GM19395 (cell line): ENCODE measurements around the gene ADPRHL1.

Source experiments
- ATAC-seq: cut with Tn5 transposase; IDR thresholded peaks from one replicate; pipeline ENCODE4 v1.9.1; 2021; ENCODE audit warnings: mild to moderate bottlenecking, moderate library complexity; ENCODE audit not compliant: unreplicated experiment

Gene ADPRHL1

DNA sequence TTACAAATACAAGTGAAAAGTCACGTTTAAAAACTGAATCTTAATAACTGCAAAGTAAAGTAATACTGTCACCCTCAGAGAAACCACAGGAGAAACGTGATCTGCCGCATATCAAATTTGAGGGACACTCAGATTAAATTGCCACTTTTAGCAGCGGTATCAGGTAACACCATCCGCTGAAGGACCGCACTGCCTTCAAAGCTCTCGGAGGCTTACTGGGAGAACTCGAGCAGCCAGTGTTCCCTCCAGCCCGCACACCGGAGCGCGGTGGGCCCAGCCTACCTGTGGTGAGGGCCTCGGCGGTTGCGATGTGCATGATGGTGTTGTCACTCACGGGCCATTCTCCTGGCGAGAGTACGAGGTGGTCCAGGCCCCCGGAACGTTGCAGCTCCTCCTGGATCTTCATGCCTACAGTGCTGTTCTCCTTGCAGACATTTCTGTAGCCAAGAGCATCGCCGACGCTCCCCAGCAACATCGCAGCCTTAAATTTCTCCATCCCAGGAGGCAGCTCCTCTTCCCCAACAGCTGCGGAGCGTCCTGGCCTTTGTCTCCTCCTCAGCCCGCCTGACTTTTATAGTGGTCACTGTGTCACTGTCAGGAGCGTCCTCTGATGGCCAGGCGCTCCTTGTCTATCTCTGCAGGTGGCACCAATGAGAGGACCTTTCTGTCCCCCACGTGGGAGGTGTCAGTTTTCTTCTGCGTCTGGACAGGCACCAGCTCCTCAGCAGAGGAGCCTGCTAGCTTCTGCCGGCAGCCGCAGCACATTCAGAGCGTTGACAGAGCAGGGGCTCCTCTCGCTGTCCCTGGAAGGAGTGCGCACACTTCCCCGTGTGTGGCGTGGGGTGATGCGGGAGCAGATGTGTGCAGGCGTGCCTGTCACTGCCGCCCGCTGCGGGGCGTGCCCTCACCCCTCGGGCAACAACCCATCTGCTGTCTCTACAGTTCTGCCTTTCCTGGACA lies at the start of gene ADPRHL1:
ADPRHL1 (minus strand) TSS at position 547 of the 960 bp plus-strand sequence; CDS start at position 496, 51 bp downstream.
- ATAC-seq: no peak

DNA sequence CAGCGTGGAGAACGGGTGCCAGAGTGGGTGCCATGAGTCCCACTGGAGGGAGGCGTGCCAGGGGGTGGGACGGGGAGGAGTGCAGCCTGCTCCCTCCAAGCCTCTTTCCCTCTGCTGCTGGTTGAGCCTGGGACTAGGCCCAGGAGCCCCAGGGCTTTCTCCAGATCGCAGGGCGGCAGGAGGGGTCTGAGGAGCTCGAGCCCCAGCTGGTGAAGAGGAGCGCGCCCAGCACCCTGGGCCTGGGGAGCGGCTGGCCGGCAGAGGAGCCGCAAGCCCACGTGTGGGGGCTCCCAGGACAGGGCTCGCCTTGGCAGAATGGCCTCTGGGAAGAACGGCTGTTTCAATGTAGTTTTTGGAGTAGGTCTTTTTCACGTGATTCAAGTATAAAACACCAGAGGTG lies 49.4 kb upstream of the ADPRHL1 start:
- ATAC-seq: no peak

DNA sequence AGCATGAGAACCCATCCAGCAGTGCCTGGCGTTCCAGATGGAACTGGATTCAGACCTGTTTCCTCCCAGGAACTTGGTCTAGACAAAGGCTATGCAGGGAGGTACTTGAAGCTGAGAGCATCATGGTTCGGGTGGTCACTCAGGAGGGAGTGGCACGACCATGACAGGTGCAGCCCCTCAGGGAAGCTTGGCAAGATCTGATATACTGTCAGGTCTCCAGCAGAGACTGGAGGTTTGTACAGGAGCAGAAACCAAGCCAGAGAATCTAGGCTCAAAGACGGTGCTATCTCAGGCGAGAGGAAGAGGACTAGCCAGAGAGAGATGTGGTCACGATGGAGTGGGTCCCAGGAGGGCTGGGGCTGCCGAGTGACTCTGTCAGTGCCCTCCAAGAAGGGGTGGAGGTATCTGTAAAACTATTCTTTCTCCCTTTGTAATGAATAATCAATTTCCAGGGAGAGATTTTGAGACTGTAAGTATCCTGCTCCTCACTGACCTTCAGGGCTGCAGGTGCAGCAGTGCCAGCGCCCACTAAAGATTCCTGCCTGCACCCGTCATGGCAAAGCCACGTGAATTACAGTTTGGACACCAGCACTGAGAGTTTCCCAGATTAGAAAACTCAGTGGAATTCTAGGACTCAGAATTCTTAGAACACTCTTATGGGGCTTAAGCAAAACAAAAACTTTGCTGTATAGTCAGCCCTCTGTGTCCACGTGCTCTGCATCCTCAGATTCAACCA lies 47.4 kb upstream of the ADPRHL1 start:
- no peak for ATAC-seq

DNA sequence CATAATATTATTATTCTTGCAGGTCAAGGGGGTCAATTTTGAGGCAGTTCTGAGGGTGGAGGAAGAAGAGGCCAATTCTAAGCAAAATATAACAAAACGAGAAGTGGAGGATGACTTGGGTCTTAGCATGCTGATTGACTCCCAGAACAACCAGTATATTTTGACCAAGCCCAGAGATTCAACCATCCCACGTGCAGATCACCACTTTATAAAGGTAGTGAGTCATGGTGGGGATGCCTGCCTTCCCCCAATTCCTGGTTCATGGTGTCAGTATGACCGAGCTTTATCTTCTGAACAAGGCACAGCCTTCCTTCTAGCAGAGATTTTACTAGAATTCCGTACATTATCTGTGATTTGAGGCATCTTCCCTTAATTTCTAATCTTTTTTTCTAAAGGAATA lies 46.6 kb upstream of the ADPRHL1 start:
- ATAC-seq: no peak

DNA sequence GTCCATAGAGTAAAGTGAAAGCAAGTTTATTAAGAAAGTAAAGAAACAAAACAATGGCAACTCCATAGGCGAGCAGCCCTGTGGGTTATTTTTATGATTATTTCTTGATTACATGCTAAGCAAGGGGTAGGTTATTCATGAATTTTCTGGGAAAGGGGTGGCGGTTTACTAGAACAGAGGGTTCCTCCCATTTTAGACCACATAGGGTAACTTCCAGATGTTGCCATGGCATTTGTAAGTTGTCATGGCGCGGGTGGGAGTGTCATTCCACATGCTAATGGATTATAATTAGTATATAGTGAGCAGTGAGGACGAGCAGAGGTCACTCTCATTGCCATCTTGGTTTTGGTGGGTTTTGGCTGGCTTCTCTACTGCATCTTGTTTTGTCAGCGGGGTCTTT lies 45.6 kb upstream of the ADPRHL1 start:
- no peak for ATAC-seq

DNA sequence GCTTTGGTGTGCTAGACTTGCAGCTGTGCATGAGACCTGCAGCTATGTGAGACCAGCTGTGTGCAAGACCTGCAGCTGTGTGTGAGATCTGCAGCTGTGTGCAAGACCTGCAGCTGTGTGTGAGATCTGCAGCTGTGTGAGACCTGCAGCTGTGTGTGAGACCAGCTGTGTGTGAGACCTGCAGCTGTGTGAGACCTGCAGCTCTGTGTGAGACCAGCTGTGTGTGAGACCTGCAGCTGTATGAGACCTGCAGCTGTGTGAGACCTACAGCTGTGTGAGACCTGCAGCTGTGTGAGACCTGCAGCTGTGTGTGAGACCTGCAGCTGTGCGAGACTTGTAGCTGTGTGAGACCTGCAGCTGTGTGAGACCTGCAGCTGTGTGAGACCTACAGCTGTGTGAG lies 43.9 kb upstream of the ADPRHL1 start:
- ATAC-seq: no peak

DNA sequence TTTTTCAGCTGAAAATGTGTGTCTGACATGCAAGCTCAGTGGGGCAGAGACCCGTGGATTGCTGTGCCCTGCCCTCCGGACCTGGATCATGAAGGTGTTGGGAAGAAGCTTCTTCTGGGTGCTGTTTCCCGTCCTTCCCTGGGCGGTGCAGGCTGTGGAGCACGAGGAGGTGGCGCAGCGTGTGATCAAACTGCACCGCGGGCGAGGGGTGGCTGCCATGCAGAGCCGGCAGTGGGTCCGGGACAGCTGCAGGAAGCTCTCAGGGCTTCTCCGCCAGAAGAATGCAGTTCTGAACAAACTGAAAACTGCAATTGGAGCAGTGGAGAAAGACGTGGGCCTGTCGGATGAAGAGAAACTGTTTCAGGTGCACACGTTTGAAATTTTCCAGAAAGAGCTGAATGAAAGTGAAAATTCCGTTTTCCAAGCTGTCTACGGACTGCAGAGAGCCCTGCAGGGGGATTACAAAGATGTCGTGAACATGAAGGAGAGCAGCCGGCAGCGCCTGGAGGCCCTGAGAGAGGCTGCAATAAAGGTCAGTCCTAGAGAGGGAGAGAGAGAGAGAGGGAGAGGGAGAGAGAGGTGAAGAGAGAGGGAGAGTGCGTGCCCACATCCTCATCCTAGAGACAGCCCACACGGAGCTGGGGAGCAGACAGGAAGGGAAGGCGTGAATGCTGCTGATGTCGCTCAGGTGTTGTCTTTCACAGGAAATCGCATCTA lies 42.4 kb upstream of the ADPRHL1 start:
- ATAC-seq: no peak

DNA sequence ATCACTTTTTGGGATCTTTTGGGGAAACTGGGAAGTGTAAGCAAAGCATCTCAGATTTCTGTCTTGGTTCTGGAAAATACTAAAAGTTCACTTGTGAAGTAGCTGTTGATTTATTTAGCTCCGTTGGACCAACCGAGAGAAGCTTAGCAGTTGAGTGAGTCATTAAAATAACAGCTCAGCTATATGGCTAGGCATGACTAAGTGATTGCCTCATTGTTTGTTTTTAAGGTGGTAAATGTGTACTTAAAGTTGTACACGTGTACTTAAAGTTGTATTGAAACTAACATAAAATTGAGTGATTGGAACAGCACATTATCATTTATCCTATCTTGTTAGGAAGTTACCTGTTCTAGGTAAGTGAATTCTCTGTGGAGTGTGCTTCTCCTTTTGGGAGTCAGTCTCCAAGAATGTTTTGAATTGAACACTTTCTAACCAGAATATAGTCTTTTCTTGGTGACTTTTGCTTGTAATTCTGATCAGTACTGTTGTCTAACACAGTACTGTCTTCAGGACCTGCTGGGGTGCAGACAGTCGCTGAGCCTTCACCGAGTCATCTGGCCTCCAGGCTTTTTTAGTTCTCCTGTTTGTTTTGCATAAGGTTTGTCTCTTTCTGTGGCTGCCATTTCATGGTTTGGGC lies 40.1 kb upstream of the ADPRHL1 start:
- peak; percentile 31 for ATAC-seq

DNA sequence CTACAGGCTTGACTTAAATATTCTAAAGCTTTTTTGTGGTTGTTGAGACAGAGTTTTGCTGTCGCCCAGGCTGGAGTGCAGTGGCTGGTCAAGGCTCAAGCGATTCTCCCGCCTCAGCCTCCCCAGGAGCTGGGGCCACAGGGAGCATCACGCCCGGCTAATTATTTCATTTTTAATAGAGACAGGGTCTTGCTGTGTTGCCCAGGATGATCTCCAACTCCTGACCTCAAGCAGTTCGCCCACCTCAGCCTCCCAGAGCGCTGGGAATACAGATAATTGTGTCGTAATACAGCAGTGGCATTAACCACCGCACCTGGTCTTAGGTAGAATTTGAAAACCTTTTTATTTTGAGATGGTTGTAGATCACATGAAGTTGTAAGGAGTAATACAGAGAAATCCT lies 38.7 kb upstream of the ADPRHL1 start:
- no peak for ATAC-seq

DNA sequence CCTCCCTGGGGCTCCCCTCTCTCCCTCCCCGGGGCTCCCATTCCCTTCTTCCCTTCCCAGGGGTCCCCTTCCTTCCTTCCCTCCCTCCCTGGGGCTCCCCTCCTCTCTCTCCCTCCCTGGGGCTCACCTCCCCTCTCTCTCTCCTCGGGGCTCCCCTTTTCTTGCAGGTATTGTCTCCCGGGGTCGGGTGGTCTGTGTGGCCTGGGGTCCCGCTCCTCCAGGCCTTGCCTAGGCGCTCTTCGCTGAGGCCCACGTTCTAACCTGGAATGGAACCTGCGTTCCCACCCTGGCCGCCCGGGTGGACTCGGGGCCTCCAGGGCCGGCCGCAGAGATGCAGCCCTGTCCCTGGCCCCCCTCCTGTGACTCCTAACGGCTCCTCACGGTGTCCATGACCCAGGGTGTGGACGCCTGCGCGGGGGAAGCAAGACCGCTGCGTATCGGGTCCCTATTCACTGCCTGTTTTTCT lies 38.2 kb upstream of the ADPRHL1 start:
- ATAC-seq: no peak

DNA sequence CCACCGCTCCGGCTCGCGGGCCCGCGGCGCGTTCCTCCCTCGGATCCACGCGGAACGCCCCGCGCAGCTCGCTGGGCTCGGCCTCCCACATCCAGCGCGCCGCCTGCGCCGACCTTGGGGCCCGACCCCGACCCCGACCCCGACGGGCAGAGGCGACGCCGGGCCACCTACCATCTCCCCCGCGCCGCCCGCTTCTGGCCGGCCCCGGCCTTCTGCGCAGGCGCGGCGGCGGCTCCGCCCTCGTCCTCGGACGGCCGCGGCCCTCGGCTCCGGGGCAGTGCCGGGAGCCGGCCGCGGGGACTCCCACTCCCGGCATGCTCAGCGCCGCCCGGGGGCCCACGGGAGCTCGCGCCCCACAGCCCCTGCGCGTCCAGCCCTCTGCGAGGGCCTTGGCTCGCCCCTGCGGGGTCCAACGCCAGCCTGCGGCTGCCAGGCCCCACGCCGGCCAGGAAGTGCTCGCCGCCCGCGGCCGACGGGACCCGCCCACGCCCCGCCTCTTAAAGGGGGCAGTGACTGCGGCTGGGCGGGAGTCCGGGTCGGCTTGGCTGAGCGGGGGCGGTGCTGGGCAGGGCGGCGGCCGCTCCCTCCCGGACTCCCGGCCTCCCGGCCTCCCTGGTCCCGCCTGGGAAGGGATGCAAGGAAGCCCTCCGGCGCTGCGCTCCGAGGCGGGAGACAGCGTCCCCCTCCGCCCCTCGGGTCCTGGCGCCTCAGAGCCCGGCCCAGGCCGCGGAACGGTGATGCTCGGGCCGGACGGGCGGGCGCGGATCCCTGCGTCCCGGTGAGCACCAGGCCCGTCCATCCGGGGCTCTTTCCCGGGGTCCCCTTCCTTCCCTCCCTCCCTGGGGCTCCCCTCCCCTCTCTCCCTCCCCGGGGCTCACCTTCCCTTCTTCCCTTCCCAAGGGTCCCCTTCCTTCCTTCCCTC lies 37.5 kb upstream of the ADPRHL1 start, which contains the start of gene DCUN1D2:
DCUN1D2 (minus strand) TSS at position 216 of the 922 bp plus-strand sequence; CDS start at position 174, 42 bp downstream.
- peak; percentile 71 for ATAC-seq

DNA sequence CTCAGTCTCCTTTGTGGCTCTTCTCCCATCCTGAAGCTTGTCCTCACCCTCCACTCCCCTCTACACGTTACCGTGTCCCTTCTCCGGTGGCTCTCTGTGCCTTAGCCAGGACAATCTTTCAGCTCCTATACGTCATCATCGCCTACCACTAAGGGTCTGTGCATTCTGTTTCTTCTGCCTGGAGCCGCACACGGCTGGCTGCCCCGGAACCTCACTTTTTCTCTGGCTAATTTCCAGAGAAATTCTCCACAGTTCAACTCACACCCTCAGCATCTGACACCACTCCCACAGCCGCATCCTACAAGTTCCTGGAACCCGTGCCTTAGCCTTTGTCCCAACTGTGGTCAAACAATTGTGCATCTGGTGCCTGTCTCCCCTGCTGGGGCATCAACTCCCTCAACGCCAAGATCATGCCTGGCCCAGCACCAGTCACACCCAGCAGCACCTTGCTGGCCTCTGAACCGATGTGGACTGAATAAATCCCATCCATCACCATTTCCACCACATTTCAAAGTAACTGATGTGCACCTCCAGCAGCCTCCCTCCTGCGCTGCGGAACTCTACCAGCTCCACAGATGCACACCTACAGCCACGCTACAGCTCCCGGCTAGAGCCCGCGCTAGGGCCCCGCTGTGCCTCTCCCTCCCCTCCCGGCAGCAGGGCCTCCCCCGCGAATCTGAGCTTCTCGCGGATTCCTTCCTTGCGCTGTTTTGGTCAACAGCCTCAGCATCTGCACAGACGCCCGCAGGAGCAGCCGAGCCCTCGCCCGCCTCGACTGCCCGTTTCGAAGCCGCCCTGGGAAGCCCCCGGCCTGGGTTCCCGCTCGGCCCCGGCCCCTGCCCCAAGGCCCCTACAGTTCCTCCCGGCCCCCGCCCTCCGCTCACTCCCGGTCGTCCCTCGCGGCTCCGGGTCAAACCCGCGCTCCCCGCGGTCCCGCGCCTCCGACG lies 36.5 kb upstream of the ADPRHL1 start:
- ATAC-seq: peak; percentile 32

DNA sequence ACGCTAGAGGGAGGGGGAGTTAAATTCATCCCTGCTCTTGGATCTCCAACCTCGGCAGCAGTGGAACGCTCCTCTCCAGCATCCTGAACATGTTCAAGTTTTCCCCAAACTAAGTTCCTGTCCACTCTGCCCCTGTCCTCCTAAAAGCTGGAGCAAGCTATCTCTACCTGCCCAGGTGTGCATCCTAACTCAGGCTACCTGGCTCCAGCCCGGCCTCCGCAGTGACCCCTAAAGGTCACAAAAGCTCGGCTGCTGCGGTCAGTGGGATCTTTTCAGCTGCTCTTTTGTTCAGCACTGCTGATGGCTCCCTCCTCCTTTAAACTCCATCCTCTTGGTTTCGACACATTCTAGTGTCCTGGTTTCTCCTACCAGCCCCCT lies 35.9 kb upstream of the ADPRHL1 start:
- ATAC-seq: no peak

DNA sequence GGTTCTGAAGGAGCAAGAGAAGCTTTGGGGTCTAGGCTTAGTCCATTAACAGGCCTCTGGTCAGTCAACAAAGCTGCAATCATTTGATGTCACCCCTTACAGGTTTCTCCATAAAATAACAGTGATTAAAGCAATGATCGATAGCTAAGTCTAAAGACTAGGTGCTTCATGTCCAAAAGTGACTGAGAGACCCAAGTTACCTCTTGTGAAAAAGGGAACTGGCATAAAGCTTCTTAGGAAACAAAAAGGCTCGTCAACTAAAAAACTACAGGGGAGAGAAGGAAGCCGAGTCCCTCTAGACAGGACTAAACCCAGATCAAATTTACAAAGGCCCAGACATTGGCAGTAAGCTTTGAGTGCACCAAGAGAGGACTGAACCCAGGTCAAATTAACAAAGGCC lies 35.0 kb upstream of the ADPRHL1 start:
- ATAC-seq: no peak

DNA sequence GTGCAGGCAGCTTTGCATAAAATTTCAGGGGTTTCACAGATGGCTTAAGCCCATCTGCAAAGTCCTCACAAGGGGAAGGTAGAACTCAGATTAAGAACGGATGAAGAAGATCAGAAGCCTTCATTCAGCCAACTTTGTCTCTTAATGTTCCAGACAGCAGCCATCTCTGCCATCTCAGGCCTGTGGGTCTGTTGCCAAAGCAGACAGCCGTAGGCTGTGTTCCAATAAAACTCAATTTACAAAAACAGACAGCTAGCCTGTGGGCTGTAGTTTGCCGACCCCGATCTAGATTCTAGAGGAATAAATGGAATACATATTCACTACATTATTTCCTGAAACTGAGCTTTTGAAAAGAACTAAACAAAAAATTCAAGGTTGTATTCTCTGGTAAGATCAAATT lies 33.4 kb upstream of the ADPRHL1 start:
- no peak for ATAC-seq

DNA sequence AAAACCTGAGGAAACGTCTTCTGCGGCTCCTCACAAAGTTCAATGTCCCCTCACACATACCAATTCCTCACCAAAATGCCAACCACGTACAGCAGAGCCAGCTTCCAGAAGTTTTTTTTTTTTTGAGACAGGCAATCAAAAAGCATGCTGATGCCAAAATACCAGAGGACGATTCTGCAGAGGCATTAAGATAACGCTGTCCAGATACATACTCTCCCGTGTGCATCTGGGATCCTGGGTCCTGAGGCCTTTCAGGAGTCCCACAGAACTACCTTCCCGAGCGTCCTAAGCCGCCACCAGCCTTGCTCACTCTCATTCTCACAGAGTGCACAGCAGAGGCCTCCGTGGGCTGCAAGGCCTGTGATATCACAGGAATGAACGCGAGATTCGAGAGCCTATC lies 32.3 kb upstream of the ADPRHL1 start:
- no peak for ATAC-seq

DNA sequence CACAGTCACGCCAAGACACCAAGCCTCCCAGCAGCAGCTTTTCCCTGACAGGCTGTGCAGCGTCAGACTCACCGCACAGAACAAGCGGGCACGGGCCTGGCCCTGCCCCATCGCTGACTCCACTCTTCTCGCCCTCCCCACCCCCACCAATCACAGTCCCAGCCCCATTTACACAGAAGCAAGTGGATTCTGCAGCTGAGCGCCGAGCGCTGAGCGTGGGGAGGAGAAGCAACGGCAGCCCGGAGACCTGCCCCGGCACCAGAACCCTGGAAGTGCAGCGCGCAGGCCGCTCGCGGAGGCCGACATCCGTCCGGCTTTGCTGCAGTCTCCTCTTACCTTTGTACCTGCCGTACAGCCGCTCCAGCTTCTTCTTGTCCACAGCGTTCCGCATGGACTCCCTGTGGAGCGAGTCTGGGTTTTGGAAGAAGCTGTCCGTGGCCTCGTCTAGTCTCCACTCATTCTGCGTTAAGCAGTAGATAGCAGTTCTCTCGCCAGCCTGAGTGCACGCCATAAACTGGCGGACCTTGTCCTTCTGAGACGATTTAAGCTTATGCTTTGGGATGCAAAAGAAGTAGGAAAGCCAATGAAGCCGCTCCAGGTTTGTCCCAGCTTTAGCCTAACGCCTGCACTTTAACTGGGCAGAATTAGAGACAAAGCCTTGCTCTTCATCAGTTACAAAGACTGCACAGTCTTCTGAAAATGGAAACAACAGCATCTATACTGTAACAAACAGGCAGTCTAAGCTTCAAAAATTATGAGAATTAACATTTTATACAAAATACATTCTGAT lies 30.4 kb upstream of the ADPRHL1 start:
- ATAC-seq: no peak

DNA sequence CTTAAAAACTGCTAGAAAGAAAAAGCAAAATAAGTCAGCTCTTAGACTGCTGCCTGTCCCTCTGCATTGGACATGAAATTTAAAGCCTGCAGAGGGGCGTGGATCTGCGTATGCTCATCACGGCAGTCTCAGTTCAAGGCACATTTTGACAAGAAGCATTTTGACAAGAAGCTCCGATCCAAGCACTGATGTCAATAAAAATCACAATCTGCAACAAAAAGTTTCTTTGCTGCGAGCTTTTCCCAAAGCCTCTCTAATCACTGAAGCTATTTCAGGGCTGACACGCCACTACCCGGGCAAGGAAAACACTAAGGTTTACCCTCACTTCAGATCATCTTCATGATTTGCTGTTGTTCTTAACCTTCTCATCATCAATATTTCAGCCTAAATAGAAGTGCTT lies 29.8 kb upstream of the ADPRHL1 start:
- no peak for ATAC-seq
